Fibroblast of lung (primary cell): Measurements from ENCODE around the gene OR1C1.

Experiments
- EZH2 ChIP-seq: IDR thresholded peaks from 2 replicates; pipeline ENCODE4 v1.5.1; 2012; ENCODE audit warnings: low read length, control low read depth, mild to moderate bottlenecking; ENCODE audit errors: missing control alignments
- TF ChIP-seq, protein P1 (sequence below), 2 donors: IDR thresholded peaks in 1 of 2; conservative IDR thresholded peaks in 1 of 2; 1 replicate in 1 of 2; 2 replicates in 1 of 2; pipeline ENCODE4 v1.5.1; 2011 to 2012; ENCODE audit warnings: low read length in 2 of 2, control low read depth in 1 of 2, inconsistent platforms in 1 of 2, low read depth in 1 of 2, mild to moderate bottlenecking in 1 of 2

DNA sequence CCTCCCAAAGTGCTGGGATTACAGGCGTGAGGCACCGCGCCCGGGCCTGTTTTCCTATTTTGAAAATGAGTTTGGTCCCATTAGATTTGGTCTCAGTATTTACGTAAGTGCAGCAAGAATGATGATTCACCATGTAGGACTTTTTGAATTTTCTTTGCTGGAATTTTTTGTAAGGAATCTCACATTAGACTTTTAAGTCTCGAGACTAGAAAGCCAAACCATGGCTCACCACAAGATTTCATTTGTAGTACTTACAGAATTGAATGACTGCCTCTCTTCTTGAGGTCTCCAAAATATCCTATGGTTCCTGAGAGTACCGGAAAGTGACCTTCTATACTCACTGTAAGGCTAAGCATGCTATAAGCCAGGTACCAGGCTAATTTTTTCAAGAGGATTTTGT, 12.7 kb downstream of the OR1C1 start:
- TF ChIP-seq, protein P1, sequence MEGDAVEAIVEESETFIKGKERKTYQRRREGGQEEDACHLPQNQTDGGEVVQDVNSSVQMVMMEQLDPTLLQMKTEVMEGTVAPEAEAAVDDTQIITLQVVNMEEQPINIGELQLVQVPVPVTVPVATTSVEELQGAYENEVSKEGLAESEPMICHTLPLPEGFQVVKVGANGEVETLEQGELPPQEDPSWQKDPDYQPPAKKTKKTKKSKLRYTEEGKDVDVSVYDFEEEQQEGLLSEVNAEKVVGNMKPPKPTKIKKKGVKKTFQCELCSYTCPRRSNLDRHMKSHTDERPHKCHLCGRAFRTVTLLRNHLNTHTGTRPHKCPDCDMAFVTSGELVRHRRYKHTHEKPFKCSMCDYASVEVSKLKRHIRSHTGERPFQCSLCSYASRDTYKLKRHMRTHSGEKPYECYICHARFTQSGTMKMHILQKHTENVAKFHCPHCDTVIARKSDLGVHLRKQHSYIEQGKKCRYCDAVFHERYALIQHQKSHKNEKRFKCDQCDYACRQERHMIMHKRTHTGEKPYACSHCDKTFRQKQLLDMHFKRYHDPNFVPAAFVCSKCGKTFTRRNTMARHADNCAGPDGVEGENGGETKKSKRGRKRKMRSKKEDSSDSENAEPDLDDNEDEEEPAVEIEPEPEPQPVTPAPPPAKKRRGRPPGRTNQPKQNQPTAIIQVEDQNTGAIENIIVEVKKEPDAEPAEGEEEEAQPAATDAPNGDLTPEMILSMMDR (conservative IDR thresholded peaks at IDR 0.05 in 1 of 2, IDR thresholded peaks at IDR 0.05 in 1 of 2; ENCODE audit: low read depth in 1 of 2, low read length in 2 of 2) = no peak
- TF ChIP-seq EZH2 = no peak
